MM.1S (cell line): ENCODE data around the gene MYBPC3.

Experiments used
- DNase-seq: peaks from one replicate; pipeline ENCODE4 v3.0.0-alpha.2; 2015
- H2AFZ ChIP-seq: fragments of 300-600 bp; sonication (generic); 2 replicates; pipeline ENCODE4 v1.6.0; 2016; ENCODE audit warnings: antibody characterized with exemption, low read length
- H3F3A ChIP-seq: fragments of 300-600 bp; sonication (generic); 2 replicates; pipeline ENCODE4 v1.6.1; 2016; ENCODE audit warnings: mild to moderate bottlenecking, antibody characterized with exemption, low read length, moderate library complexity, mixed read lengths; ENCODE audit not compliant: insufficient read depth
- H3K27ac ChIP-seq: fragments of 300-600 bp; sonication (generic); 2 replicates; pipeline ENCODE4 v1.5.1; 2016; ENCODE audit warnings: mild to moderate bottlenecking, low read length
- H3K27me3 ChIP-seq: fragments of 300-600 bp; sonication (generic); replicated peaks from 2 replicates; pipeline ENCODE4 v1.6.0; 2016; ENCODE audit warnings: low read length; ENCODE audit not compliant: insufficient read depth
- H3K36me3 ChIP-seq: fragments of 300-600 bp; sonication (generic); replicated peaks from 2 replicates; pipeline ENCODE4 v1.6.1; 2016; ENCODE audit warnings: mild to moderate bottlenecking, low read length, mixed read lengths; ENCODE audit not compliant: insufficient read depth
- H3K4me1 ChIP-seq: fragments of 300-600 bp; sonication (generic); 2 replicates; pipeline ENCODE4 v1.6.1; 2016; ENCODE audit warnings: low read length, mixed read lengths
- H3K4me2 ChIP-seq: fragments of 300-600 bp; sonication (generic); 2 replicates; pipeline ENCODE4 v1.6.0; 2016; ENCODE audit warnings: low read depth, low read length
- H3K4me3 ChIP-seq: fragments of 300-600 bp; sonication (generic); 2 replicates; pipeline ENCODE4 v1.5.1; 2016; ENCODE audit warnings: low read length, mixed read lengths
- H3K79me2 ChIP-seq: fragments of 300-600 bp; sonication (generic); 2 replicates; pipeline ENCODE4 v1.6.1; 2016; ENCODE audit warnings: mixed run types, low read length, mixed read lengths
- H3K9ac ChIP-seq: fragments of 300-600 bp; sonication (generic); 2 replicates; pipeline ENCODE4 v1.6.1; 2016; ENCODE audit warnings: low read length, mixed read lengths
- H3K9me2 ChIP-seq: fragments of 300-600 bp; sonication (generic); replicated peaks from 2 replicates; pipeline ENCODE4 v1.6.1; 2016; ENCODE audit warnings: mild to moderate bottlenecking, low read length, mixed read lengths; ENCODE audit not compliant: insufficient read depth
- H3K9me3 ChIP-seq: fragments of 300-600 bp; sonication (generic); replicated peaks from 2 replicates; pipeline ENCODE4 v1.6.1; 2016; ENCODE audit warnings: mild to moderate bottlenecking, low read length, mixed read lengths; ENCODE audit not compliant: insufficient read depth
- H4K20me1 ChIP-seq: fragments of 300-600 bp; sonication (generic); 2 replicates; pipeline ENCODE4 v1.6.1; 2016; ENCODE audit warnings: mild to moderate bottlenecking, low read length, moderate library complexity, mixed read lengths; ENCODE audit not compliant: insufficient read depth
- CTCF ChIP-seq: fragments of 300-600 bp; sonication (generic); IDR thresholded peaks from 2 replicates; pipeline ENCODE4 v1.5.1; 2016; ENCODE audit warnings: antibody characterized with exemption, low read length, mixed read lengths
- EZH2 ChIP-seq: fragments of 300-600 bp; sonication (generic); optimal IDR thresholded peaks from 2 replicates; pipeline ENCODE3; 2017; ENCODE audit warnings: low read depth, mild to moderate bottlenecking, antibody characterized with exemption, low read length, mixed read lengths
- EZH2phosphoT487 ChIP-seq: fragments of 300-600 bp; sonication (generic); IDR thresholded peaks from 2 replicates; pipeline ENCODE4 v1.6.1; 2018; ENCODE audit warnings: antibody characterized with exemption, low read length

The MYBPC3 gene

GRCh38 chr11:47345890-47346563 lies 6.5 kb downstream of the MYBPC3 start:
- peaks cover 32% of the 10 kb centered on the region for H3K27me3 ChIP-seq

GRCh38 chr11:47342854-47343253 lies 9.6 kb downstream of the MYBPC3 start:
- Histone ChIP-seq H3K27me3 (peaks cover 28% of the 10 kb centered on the region), H3K27ac (no peak overlapping the region), H3K4me3 (no peak overlapping the region), H3K9me3 (no peaks in the 10 kb centered on the region), H3K4me1 (no peaks in the 10 kb centered on the region), H3K79me2 (no peaks in the 10 kb centered on the region), H3K9me2 (no peaks in the 10 kb centered on the region), H3K36me3 (no peaks in the 10 kb centered on the region), H3K4me2 (no peak overlapping the region), H3F3A (no peaks in the 10 kb centered on the region), H3K9ac (no peak overlapping the region), H4K20me1 (no peaks in the 10 kb centered on the region), H2AFZ (no peak overlapping the region)
- DNase-seq: no peak
- TF ChIP-seq CTCF (no peak), EZH2 (no peak)

More at GRCh38 chr11:47345890-47346563, 6.5 kb downstream of the MYBPC3 start:
- H3K9me3 ChIP-seq: no peaks in the 10 kb centered on the region
- H3F3A ChIP-seq: no peaks in the 10 kb centered on the region
- H3K4me2 ChIP-seq: no peak overlapping the region
- no peak overlapping the region for H3K9ac ChIP-seq
- H3K79me2 ChIP-seq: no peaks in the 10 kb centered on the region
- no peak overlapping the region for H3K4me3 ChIP-seq
- H3K27ac ChIP-seq: no peak overlapping the region
- H4K20me1 ChIP-seq: no peaks in the 10 kb centered on the region
- H3K4me1 ChIP-seq: no peaks in the 10 kb centered on the region
- H3K36me3 ChIP-seq: no peaks in the 10 kb centered on the region
- no peak for TF ChIP-seq EZH2
- TF ChIP-seq EZH2phosphoT487: no peak
- TF ChIP-seq CTCF: no peak
- no peaks in the 10 kb centered on the region for H3K9me2 ChIP-seq
- no peak overlapping the region for H2AFZ ChIP-seq
- DNase-seq: no peak

GRCh38 chr11:47342036-47342803 lies 10.3 kb downstream of the MYBPC3 start:
- no peak overlapping the region for H3K4me3 ChIP-seq
- no peaks in the 10 kb centered on the region for H3K4me1 ChIP-seq
- peaks cover 24% of the 10 kb centered on the region for H3K27me3 ChIP-seq
- no peak overlapping the region for H3K27ac ChIP-seq
- no peaks in the 10 kb centered on the region for H3K9me3 ChIP-seq
- H3K36me3 ChIP-seq: no peaks in the 10 kb centered on the region
- no peak overlapping the region for H3K4me2 ChIP-seq
- H3K9me2 ChIP-seq: no peaks in the 10 kb centered on the region
- no peaks in the 10 kb centered on the region for H3F3A ChIP-seq
- DNase-seq: no peak
- no peaks in the 10 kb centered on the region for H3K79me2 ChIP-seq
- TF ChIP-seq EZH2phosphoT487 (no peak), EZH2 (no peak), CTCF (no peak)
- H3K9ac ChIP-seq: no peak overlapping the region
- H2AFZ ChIP-seq: no peak overlapping the region
- no peaks in the 10 kb centered on the region for H4K20me1 ChIP-seq
